ENCODE data around the gene TRMT13.

DNA sequence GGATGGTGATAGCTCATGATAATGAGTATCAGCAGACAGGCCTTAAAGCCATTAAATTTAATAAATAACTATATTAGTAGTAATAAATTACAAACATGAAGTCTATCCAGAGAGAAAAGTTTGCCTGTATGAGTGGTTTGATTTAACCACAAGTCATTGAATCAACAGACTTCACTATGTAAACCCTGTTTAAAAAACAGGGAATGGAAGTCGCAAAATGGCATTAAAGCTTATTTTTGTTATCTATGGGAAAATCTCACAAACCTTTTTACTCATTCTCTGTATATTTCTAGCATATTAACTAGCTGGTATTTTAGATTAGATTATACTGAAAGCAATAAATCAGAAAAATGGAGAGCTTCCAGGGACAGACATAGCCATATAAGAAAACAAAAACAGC lies 45.6 kb upstream of the TRMT13 start:
- no peak for TF ChIP-seq POLR2A (IDR thresholded peaks at IDR 0.05; ENCODE audit: low read depth, low read length)
- no peak for TF ChIP-seq POLR2AphosphoS5 (IDR thresholded peaks at IDR 0.05; ENCODE audit: low read depth, low read length)
